Naive thymus-derived CD4-positive, alpha-beta T cell (primary cell): ENCODE results near the gene BTG1. TPM values are rescaled to one million over a fixed set of nuclear protein-coding genes. Genes with fewer than 3 reads are reported as not detected.

Experiments
- ATAC-seq: fragments of 150-1000 bp; cut with Tn5 transposase; 2 replicates; pipeline ENCODE4 v1.10.0; 2021; ENCODE audit warnings: mild to moderate bottlenecking, moderate library complexity
- CTCF ChIA-PET: fragments of 350-600 bp; sonication (Branson Sonifier 250); formaldehyde crosslinking; loops from one replicate; lab custom pipeline; 2021; ENCODE audit warnings: antibody characterized with exemption; lab: Charles Lee
- POLR2A ChIA-PET: fragments of 350-600 bp; sonication (Branson Sonifier 250); formaldehyde crosslinking; loops from one replicate; lab custom pipeline; 2021; ENCODE audit warnings: antibody characterized with exemption, inconsistent platforms; lab: Charles Lee
- DNase-seq, 9 donors: peaks; one replicate each; pipeline versions ENCODE4 v3.0.0 to v3.0.0-alpha.2; 2020 to 2022; ENCODE audit warnings: mixed read lengths in 1 of 9
- H3K27ac ChIP-seq: one replicate; pipeline ENCODE4 v1.7.0; 2013; ENCODE audit warnings: mild to moderate bottlenecking, low read depth, low read length, moderate library complexity
- H3K27me3 ChIP-seq, 2 donors: one replicate each; pipeline ENCODE4 v1.7.0; 2013; ENCODE audit warnings: low read length in 2 of 2, mild to moderate bottlenecking in 2 of 2, moderate library complexity in 2 of 2; ENCODE audit not compliant: control insufficient read depth in 2 of 2, insufficient read depth in 2 of 2
- H3K36me3 ChIP-seq, 3 experiments: 1 replicate in 2 of 3; 2 replicates in 1 of 3; pipeline ENCODE4 v1.7.0; 2013; ENCODE audit warnings: low read length in 3 of 3, mild to moderate bottlenecking in 3 of 3, moderate library complexity in 1 of 3; ENCODE audit not compliant: insufficient read depth in 3 of 3, control insufficient read depth in 2 of 3
- H3K4me1 ChIP-seq, 2 donors: one replicate each; pipeline ENCODE4 v1.7.0; 2013; ENCODE audit warnings: low read length in 2 of 2, mild to moderate bottlenecking in 2 of 2, moderate library complexity in 1 of 2; ENCODE audit not compliant: control insufficient read depth in 2 of 2, insufficient read depth in 2 of 2
- H3K4me3 ChIP-seq: 2 replicates; pipeline ENCODE4 v1.7.0; 2013; ENCODE audit warnings: mild to moderate bottlenecking, low read length
- H3K9me3 ChIP-seq, 3 experiments: 1 replicate in 2 of 3; 2 replicates in 1 of 3; pipeline ENCODE4 v1.7.0; 2013; ENCODE audit warnings: low read length in 3 of 3; ENCODE audit not compliant: control insufficient read depth in 2 of 3
- H3K27ac Mint-ChIP-seq, 9 donors: one replicate each; pipeline ENCODE4 v1.8.0; 2020 to 2022; ENCODE audit warnings: mixed read lengths in 9 of 9, mild to moderate bottlenecking in 8 of 9, moderate library complexity in 5 of 9, inconsistent platforms in 2 of 9
- H3K27me3 Mint-ChIP-seq, 5 donors: one replicate each; pipeline ENCODE4 v1.8.0; 2021 to 2022; ENCODE audit warnings: mixed read lengths in 5 of 5, mild to moderate bottlenecking in 1 of 5
- H3K36me3 Mint-ChIP-seq, 5 donors: one replicate each; pipeline ENCODE4 v1.8.0; 2020 to 2022; ENCODE audit warnings: mixed read lengths in 5 of 5, mild to moderate bottlenecking in 3 of 5, inconsistent platforms in 1 of 5
- H3K4me1 Mint-ChIP-seq, 7 donors: one replicate each; pipeline ENCODE4 v1.8.0; 2020 to 2022; ENCODE audit warnings: mixed read lengths in 7 of 7, mild to moderate bottlenecking in 3 of 7, inconsistent platforms in 1 of 7
- H3K4me3 Mint-ChIP-seq, 10 donors: one replicate each; pipeline ENCODE4 v1.8.0; 2020 to 2022; ENCODE audit warnings: mild to moderate bottlenecking in 10 of 10, mixed read lengths in 10 of 10, moderate library complexity in 6 of 10, inconsistent platforms in 2 of 10
- H3K9me3 Mint-ChIP-seq, 11 donors: one replicate each; pipeline ENCODE4 v1.8.0; 2020 to 2022; ENCODE audit warnings: mixed read lengths in 11 of 11, mild to moderate bottlenecking in 4 of 11, inconsistent platforms in 1 of 11, moderate library complexity in 1 of 11
- intact Hi-C, 2 donors: fragments of 100-400 bp; cut with micrococcal nuclease; formaldehyde crosslinking; loops; one replicate each; pipeline ENCODE4 v1.15.1; 2023
- polyA plus RNA-seq, 2 donors: library from polyadenylated mRNA; unstranded; fragments of 300-500 nt; fragmentation: Illumina TruSeq; gene quantifications; one replicate each; pipeline ENCODE4 v1.2.3, GENCODE V29; 2021
- total RNA-seq, 6 experiments: library from RNA in 5 of 6; stranded (reverse) in 5 of 6; gene quantifications; 1 replicate in 5 of 6; 2 replicates in 1 of 6; pipeline ENCODE4 v1.2.3 and lab custom pipeline; 2021 to 2026

Gene BTG1
- total and polyA plus RNA-seq, 7 experiments from 2014 or later: 188 to 1,246 (median 571) TPM

DNA sequence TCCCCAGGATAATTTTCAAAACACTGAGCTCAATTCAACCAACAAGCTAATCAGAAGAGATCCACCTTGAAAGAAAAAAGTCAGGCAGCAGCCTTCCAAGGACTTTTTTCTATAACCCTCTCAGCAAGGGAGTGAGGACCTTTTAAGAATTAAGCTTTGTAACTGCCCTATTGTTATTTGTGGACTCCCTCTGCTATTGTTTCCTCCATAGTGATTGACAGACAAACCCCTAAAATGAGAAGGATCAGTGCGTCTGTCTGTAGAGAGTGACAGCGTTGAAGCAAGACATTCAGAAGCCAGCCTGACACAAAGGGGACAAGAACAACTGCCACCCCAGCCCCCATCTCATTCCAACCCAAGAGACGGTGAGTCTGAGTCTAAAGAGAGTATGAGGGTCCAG, 30.3 kb upstream of the BTG1 start:
- Histone ChIP-seq H3K4me1 (peaks cover 3 to 11% of the 10 kb centered on the region in 2 donors), H3K9me3 (no peaks in the 10 kb centered on the region), H3K36me3 (no peaks in the 10 kb centered on the region), H3K4me3 (no peak overlapping the region), H3K27ac (no peak overlapping the region), H3K27me3 (no peaks in the 10 kb centered on the region)
- POLR2A ChIA-PET: no interaction called here
- Mint-ChIP-seq H3K27ac (no peak overlapping the region), H3K4me1 (peaks cover 17 to 44% (median 26%) of the 10 kb centered on the region in 7 donors), H3K27me3 (no peaks in the 10 kb centered on the region), H3K4me3 (no peak overlapping the region), H3K36me3 (peaks cover 0 to 18% (median 11%) of the 10 kb centered on the region in 5 donors), H3K9me3 (peaks cover 0 to 2% (median 0%) of the 10 kb centered on the region in 11 donors)
- no peak for ATAC-seq
- CTCF ChIA-PET: interaction anchor here (0.8 kb wide), 1 partner anchor 118 kb away, joined by 3 read pairs; no protein-coding TSS in a partner anchor
- intact Hi-C loops: no loop called here
- no peak for DNase-seq

DNA sequence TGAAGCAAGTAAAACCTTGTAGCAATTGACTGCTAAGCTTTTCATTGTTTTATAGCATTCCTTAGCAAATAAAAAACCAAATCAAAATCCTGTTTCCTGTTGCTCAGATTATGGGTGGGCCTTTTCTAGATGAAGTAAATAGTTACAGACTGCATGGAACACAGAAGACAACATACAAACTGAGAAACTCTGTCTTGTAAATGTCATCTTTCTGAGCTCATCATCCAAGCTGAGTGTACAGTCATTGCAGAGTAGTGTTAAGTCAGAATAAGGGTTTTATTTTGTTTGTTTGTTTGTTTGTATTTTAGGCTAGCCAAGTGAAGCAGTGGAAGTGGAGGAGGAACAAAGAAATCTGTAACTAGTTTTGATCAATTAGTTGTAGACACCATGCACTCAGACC, 24.4 kb upstream of the BTG1 start:
- CTCF ChIA-PET: no interaction called here
- Mint-ChIP-seq H3K4me1 (peaks cover 8 to 47% (median 41%) of the 10 kb centered on the region in 7 donors), H3K27ac (peak overlapping the region in 3 of 9 donors; percentile 1 to 65 (median 5)), H3K9me3 (peaks cover 0 to 3% (median 0%) of the 10 kb centered on the region in 11 donors), H3K4me3 (no peak overlapping the region), H3K36me3 (peaks cover 0 to 12% (median 0%) of the 10 kb centered on the region in 5 donors), H3K27me3 (no peaks in the 10 kb centered on the region)
- POLR2A ChIA-PET: interaction anchor here (0.6 to 6.1 kb wide), 5 partner anchors 10 to 630 kb away, joined by 3 to 50 read pairs (median 5); partner anchors contain the start of gene BTG1
- intact Hi-C loops: loop anchor here (2.0 to 5.0 kb wide), 2 partner anchors 17 to 1038 kb away; no protein-coding TSS in a partner anchor
- Histone ChIP-seq H3K4me3 (no peak overlapping the region), H3K9me3 (no peaks in the 10 kb centered on the region), H3K27ac (no peak overlapping the region), H3K4me1 (peaks cover 0 to 16% of the 10 kb centered on the region in 2 donors), H3K36me3 (no peaks in the 10 kb centered on the region), H3K27me3 (no peaks in the 10 kb centered on the region)
- ATAC-seq (no peak), DNase-seq (no peak)

DNA sequence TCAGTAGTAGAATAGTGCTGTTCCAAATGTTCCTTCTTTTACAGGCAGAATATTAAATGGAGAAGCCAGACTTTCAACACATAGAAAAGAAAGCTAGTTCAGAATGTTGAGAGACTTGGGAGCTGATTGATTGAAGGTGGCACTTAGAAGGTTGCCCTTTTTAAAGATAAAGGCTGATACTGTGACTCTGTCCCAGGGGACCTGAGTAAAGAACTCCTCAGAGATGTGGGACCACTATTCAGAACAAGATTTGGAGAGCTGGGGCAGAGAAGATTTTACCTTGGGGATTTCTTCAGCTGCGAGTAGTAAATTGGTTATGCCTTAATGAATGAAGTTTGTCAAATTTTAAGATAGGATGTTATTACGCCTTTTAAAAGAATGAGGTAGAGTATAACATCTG, 21.4 kb upstream of the BTG1 start:
- no peak for ATAC-seq
- ChIA-PET CTCF (interaction anchor here (0.6 kb wide), 1 partner anchor 45 kb away, joined by 3 read pairs; no protein-coding TSS in a partner anchor), POLR2A (interaction anchor here (0.6 to 3.0 kb wide), 9 partner anchors 10 to 232 kb away, joined by 3 to 12 read pairs (median 4); partner anchors contain the start of gene BTG1)
- no peak for DNase-seq
- Histone ChIP-seq H3K27me3 (no peaks in the 10 kb centered on the region), H3K4me3 (no peak overlapping the region), H3K9me3 (no peaks in the 10 kb centered on the region), H3K4me1 (peaks cover 0 to 8% of the 10 kb centered on the region in 2 donors), H3K27ac (no peak overlapping the region), H3K36me3 (no peaks in the 10 kb centered on the region)
- intact Hi-C loops: no loop called here
- Mint-ChIP-seq H3K27me3 (no peaks in the 10 kb centered on the region), H3K4me1 (peaks cover 10 to 65% (median 49%) of the 10 kb centered on the region in 7 donors), H3K27ac (no peak overlapping the region), H3K9me3 (peaks cover 0 to 9% (median 0%) of the 10 kb centered on the region in 11 donors), H3K4me3 (no peak overlapping the region), H3K36me3 (peaks cover 0 to 20% (median 4%) of the 10 kb centered on the region in 5 donors)

DNA sequence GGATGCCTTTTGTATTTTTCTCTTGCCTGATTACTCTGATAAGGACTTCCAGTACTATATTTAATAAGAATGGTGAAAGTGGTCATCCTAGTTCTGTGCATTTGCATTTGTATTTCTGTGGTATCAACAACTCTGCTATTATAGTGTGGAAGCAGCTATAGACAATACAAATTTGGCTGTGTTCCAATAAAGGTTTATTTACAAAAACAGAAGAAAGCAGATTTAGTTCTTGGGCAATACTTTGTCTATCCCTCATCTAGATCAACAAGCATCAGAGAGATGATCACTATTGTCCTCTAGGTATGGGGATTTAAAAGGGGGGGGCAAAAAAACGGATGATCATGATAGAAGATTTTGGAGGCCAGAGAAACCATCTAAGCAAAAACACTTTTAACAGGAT, 19.1 kb upstream of the BTG1 start:
- DNase-seq (no peak), ATAC-seq (no peak)
- Mint-ChIP-seq H3K36me3 (peaks cover 0 to 17% (median 4%) of the 10 kb centered on the region in 5 donors), H3K27ac (peak overlapping the region in 1 of 9 donors; percentile 41), H3K4me3 (no peak overlapping the region), H3K9me3 (peaks cover 0 to 9% (median 0%) of the 10 kb centered on the region in 11 donors), H3K4me1 (peaks cover 14 to 73% (median 56%) of the 10 kb centered on the region in 7 donors), H3K27me3 (no peaks in the 10 kb centered on the region)
- CTCF ChIA-PET: interaction anchor here (0.7 kb wide), 1 partner anchor 216 kb away, joined by 3 read pairs; no protein-coding TSS in a partner anchor
- no peak overlapping the region for H3K27ac ChIP-seq
- peaks cover 0 to 16% of the 10 kb centered on the region in 2 donors for H3K4me1 ChIP-seq
- no peaks in the 10 kb centered on the region for H3K9me3 ChIP-seq
- H3K4me3 ChIP-seq: no peak overlapping the region
- H3K27me3 ChIP-seq: no peaks in the 10 kb centered on the region
- H3K36me3 ChIP-seq: no peaks in the 10 kb centered on the region
- intact Hi-C loops: loop anchor here in 1 of 2 donors (5.0 kb wide), 1 partner anchor 483 kb away; no protein-coding TSS in a partner anchor
- POLR2A ChIA-PET: interaction anchor here (0.8 to 12.2 kb wide), 3 partner anchors 10 to 19 kb away, joined by 3 to 232 read pairs (median 9); partner anchors contain the start of gene BTG1

DNA sequence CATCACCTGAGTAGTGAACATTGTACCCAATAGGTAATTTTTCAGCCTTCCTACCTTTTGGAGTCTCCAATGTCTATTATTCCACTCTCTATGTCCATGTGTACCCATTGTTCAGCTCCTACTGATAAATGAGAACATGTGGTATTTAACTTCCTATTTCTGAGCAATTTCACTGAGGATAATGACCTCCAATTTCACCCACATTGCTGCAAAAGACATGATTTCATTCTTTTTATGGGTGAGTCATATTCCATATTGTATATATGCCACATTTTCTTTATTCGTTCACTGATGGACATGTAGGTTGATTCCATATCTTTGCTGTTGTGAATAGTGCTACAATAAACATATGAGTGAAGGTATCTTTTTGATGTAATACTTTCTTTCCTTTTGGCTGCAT, 16.4 kb upstream of the BTG1 start:
- ChIA-PET POLR2A (interaction anchor here (0.8 to 12.2 kb wide), 4 partner anchors 16 to 242 kb away, joined by 3 to 232 read pairs (median 4); partner anchors contain the start of gene BTG1), CTCF (interaction anchor here (0.5 kb wide), 1 partner anchor 15 kb away, joined by 3 read pairs; no protein-coding TSS in a partner anchor)
- Mint-ChIP-seq H3K27ac (peak overlapping the region in 7 of 9 donors; percentile 52 to 99 (median 89)), H3K4me1 (peaks cover 30 to 90% (median 80%) of the 10 kb centered on the region in 7 donors), H3K27me3 (no peaks in the 10 kb centered on the region), H3K9me3 (peaks cover 0 to 6% (median 0%) of the 10 kb centered on the region in 11 donors), H3K4me3 (peak overlapping the region in 4 of 10 donors; percentile 0 to 58 (median 35)), H3K36me3 (peaks cover 0 to 15% (median 4%) of the 10 kb centered on the region in 5 donors)
- no peaks in the 10 kb centered on the region for H3K9me3 ChIP-seq
- H3K27me3 ChIP-seq: no peaks in the 10 kb centered on the region
- H3K4me3 ChIP-seq: no peak overlapping the region
- H3K4me1 ChIP-seq: peaks cover 0 to 40% of the 10 kb centered on the region in 2 donors
- intact Hi-C loops: loop anchor here in 1 of 2 donors (5.0 kb wide), 1 partner anchor 485 kb away; no protein-coding TSS in a partner anchor
- no peak overlapping the region for H3K27ac ChIP-seq
- no peaks in the 10 kb centered on the region for H3K36me3 ChIP-seq
- no peak for ATAC-seq
- no peak for DNase-seq

DNA sequence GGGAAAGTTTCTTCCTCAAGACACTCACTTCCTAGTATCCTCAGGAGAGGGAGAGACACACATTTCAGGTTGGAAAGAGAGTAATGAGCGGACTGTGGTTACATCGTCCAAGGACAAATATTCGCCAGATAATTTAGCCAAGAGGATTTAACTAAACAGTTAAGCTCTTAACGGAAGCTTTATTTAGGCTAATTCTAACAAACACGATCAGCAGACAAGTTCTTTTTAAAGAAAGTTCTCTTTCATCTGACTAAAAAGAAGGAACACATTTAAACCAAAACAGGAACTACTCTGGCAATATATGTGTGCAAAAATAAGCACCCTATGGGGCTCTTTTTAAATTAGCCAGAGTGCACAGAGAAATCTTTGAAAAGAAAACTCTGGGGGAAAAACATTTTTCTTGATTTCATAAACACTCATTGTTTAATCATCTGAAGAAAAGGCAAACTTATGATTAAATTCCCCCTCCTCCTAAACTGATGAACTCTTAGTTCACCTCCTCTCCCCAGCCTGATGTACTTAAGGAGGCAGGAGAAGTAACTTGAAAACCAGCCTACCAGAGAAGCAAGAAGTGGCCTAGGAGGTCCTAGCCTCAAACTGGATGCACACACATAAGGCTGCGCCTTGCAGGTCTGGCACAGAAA, 13.3 kb upstream of the BTG1 start:
- Histone ChIP-seq H3K9me3 (no peaks in the 10 kb centered on the region), H3K27ac (peak overlapping the region; percentile 70), H3K4me3 (peak overlapping the region; percentile 15), H3K27me3 (no peaks in the 10 kb centered on the region), H3K36me3 (no peaks in the 10 kb centered on the region), H3K4me1 (peaks cover 0 to 46% of the 10 kb centered on the region in 2 donors)
- intact Hi-C loops: loop anchor here in 1 of 2 donors (1.0 kb wide), 3 partner anchors 13 to 51 kb away; no protein-coding TSS in a partner anchor
- Mint-ChIP-seq H3K27ac (peak overlapping the region; percentile 65 to 99 (median 95)), H3K9me3 (peaks cover 0 to 13% (median 0%) of the 10 kb centered on the region in 11 donors), H3K27me3 (no peaks in the 10 kb centered on the region), H3K36me3 (peaks cover 0 to 17% (median 12%) of the 10 kb centered on the region in 5 donors), H3K4me3 (peak overlapping the region; percentile 49 to 87 (median 76)), H3K4me1 (peaks cover 28 to 92% (median 78%) of the 10 kb centered on the region in 7 donors)
- ATAC-seq (peak; percentile 84), DNase-seq (peak in 4 of 9 donors; percentile 32 to 58 (median 48))
- CTCF ChIA-PET: interaction anchor here (0.6 to 1.3 kb wide), 4 partner anchors 9 to 775 kb away, joined by 3 to 4 read pairs (median 3); partner anchors contain the start of gene BTG1
- POLR2A ChIA-PET: interaction anchor here (1.3 to 12.2 kb wide), 6 partner anchors 13 to 249 kb away, joined by 3 to 232 read pairs (median 5); partner anchors contain the start of gene BTG1
